Aorta (tissue), 5 donors: ENCODE results near the gene PRDM8. TPM values are rescaled to one million over a fixed set of nuclear protein-coding genes. Genes with fewer than 3 reads are reported as not detected.
A peak's percentile ranks its signal among the peaks of the same experiment; 100 is the strongest.

Experiments used
- ATAC-seq: fragments of 200-7000 bp; cut with Tn5 transposase; one replicate; pipeline ENCODE4 v1.9.1; 2022; ENCODE audit warnings: moderate library complexity; ENCODE audit not compliant: low FRiP score
- DNase-seq, 2 donors: peaks; one replicate each; pipeline ENCODE4 v3.0.0-alpha.2; 2020
- H3K27ac ChIP-seq, 2 donors: one replicate each; pipeline ENCODE4 v1.5.1; 2013; ENCODE audit warnings: low read length in 2 of 2, mild to moderate bottlenecking in 2 of 2, moderate library complexity in 2 of 2, control low read depth in 1 of 2, inconsistent platforms in 1 of 2, low read depth in 1 of 2
- H3K27me3 ChIP-seq, 2 donors: one replicate each; pipeline ENCODE4 v1.6.1; 2013; ENCODE audit warnings: control low read depth in 1 of 2, low read length in 1 of 2, mild to moderate bottlenecking in 1 of 2, moderate library complexity in 1 of 2; ENCODE audit not compliant: insufficient read depth in 2 of 2, control insufficient read depth in 1 of 2
- H3K36me3 ChIP-seq, 2 donors: one replicate each; pipeline ENCODE4 v1.6.1; 2013; ENCODE audit warnings: control low read depth in 1 of 2, low read length in 1 of 2, mild to moderate bottlenecking in 1 of 2; ENCODE audit not compliant: insufficient read depth in 2 of 2, control insufficient read depth in 1 of 2
- H3K4me1 ChIP-seq, 2 donors: one replicate each; pipeline ENCODE4 v1.6.1; 2013; ENCODE audit warnings: low read length in 2 of 2, control low read depth in 1 of 2, mild to moderate bottlenecking in 1 of 2, moderate library complexity in 1 of 2; ENCODE audit not compliant: insufficient read depth in 2 of 2, control insufficient read depth in 1 of 2
- H3K4me3 ChIP-seq, 2 donors: one replicate each; pipeline ENCODE4 v1.5.1; 2013; ENCODE audit warnings: low read length in 2 of 2, control low read depth in 1 of 2, mild to moderate bottlenecking in 1 of 2
- H3K9me3 ChIP-seq: one replicate; pipeline ENCODE4 v1.6.1; 2013; ENCODE audit warnings: mild to moderate bottlenecking, low read length; ENCODE audit not compliant: control insufficient read depth
- WGBS, 2 donors: extraction: QIAGEN DNeasy Blood & Tissue Kit; methylation state at CpG; one replicate each; pipeline ENCODE4 v1.1.7; 2013; 5-methylcytosine and 5-hydroxymethylcytosine counted together
- intact Hi-C, 2 donors: fragments of 100-400 bp; cut with DNase I; formaldehyde crosslinking; loops; one replicate each; pipeline versions ENCODE4 v1.14.2 to v1.15.0; 2022
- polyA plus RNA-seq, 2 donors: library from polyadenylated mRNA; stranded (reverse); fragments of 200-250 nt; gene quantifications; one replicate each; pipeline ENCODE4 v1.2.3, GENCODE V29; 2013
- total RNA-seq, 2 donors: library from RNA; stranded (reverse); fragmentation: NEBNext Ultra II Directional; extraction: Animal tissue kit (Norgen Biotek cat#: 25700); gene quantifications; one replicate each; pipeline ENCODE4 v1.2.1, GENCODE V29; 2021
- donor health status: healthy with polysubstance abuse.
- donor health status: Bipolar disorder and iron deficiency.
- donor health status: DM: no; HTN: no; CAD: no.
- donor health status: DM: no; HTN: no; CAD: no.
- donor health status: DM: yes; HTN: yes; CAD: no.

PRDM8 gene
- total and polyA plus RNA-seq, 4 donors, result 0.31 to 4.8 (median 2.3) TPM

- 1% methylated on average over 39 to 58 of the region's 58 CpGs for WGBS, 2 donors
- ATAC-seq (peak; percentile 88), DNase-seq (peak; percentile 90 to 97)
- H3K4me1 ChIP-seq, result no peaks in the 10 kb centered on the region
- H3K27me3 ChIP-seq, result peaks cover 0 to 1% of the 10 kb centered on the region in 2 donors
- no peaks in the 10 kb centered on the region for H3K36me3 ChIP-seq
- peak overlapping the region; percentile 23 to 42 for H3K4me3 ChIP-seq
- H3K27ac ChIP-seq, result no peak overlapping the region
- no peaks in the 10 kb centered on the region for H3K9me3 ChIP-seq
- intact Hi-C loops, result no loop called here
Observed at GRCh38 chr4:80202190-80202711, 4.9 kb downstream of the PRDM8 start.

- no peaks in the 10 kb centered on the region for H3K9me3 ChIP-seq
- DNase-seq (peak in 1 of 2 donors; percentile 79), ATAC-seq (peak; percentile 37)
- WGBS, 2 donors, result 3% methylated on average over 70 to 88 of the region's 88 CpGs
- H3K36me3 ChIP-seq, result no peaks in the 10 kb centered on the region
- peak overlapping the region; percentile 23 to 42 for H3K4me3 ChIP-seq
- intact Hi-C loops, result no loop called here
- no peak overlapping the region for H3K27ac ChIP-seq
- peaks cover 0 to 1% of the 10 kb centered on the region in 2 donors for H3K27me3 ChIP-seq
- no peaks in the 10 kb centered on the region for H3K4me1 ChIP-seq
Observed at GRCh38 chr4:80202741-80203553, 5.6 kb downstream of the PRDM8 start.

DNA sequence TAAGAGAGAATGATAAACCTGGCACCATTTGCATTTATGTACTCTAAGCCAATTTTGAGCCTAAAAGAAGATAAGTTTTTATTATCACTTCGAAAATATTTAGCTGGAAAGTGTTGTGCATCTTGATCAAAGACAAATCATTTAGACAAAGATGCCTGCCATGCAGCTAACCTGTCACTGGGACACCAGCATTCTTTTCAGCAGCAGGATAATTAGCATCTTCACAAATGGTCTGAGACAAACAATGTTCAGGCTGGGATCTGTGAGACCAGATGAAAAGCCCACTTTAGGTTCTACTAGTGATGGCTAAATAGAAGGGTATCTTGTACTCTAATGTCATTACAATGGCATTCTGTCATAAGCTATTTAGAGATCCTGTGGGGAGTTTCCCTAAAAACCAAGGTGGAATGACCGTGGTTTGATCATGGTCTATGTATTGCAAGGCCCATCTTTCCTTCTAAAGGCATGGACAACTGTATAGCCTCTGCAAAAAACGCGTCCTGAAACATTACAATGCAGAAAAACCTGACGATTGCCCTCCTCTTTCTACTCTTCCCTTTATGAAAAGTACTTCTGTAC lies 7.2 kb downstream of the PRDM8 start:
- no peak for ATAC-seq
- Histone ChIP-seq H3K27me3 (peaks cover 0 to 1% of the 10 kb centered on the region in 2 donors), H3K4me1 (no peaks in the 10 kb centered on the region), H3K4me3 (no peak overlapping the region), H3K9me3 (no peaks in the 10 kb centered on the region), H3K27ac (no peak overlapping the region), H3K36me3 (no peaks in the 10 kb centered on the region)
- intact Hi-C loops, result no loop called here
- 85 to 87% methylated on average over 5 of the region's 5 CpGs for WGBS, 2 donors
- no peak for DNase-seq

DNA sequence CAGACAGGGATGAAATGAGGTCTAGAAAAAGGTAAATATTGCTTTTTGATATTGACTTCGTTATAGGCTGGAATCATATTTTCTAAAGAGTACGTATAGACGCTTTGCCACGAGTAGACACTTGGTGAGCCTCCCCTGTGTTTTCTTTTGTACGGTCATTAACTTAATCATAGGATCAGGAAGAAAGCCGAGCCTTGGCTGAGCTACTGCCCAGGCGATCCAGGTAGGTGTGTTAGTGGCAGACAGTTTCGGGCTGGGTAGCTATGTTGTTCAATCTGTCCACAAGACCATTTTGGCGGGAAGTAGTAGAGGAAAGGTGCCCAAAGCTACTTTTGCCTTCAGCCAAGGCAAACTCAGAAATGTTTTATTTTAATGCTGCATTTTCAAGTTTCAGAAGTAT lies 8.8 kb downstream of the PRDM8 start:
- Histone ChIP-seq H3K27me3 (no peaks in the 10 kb centered on the region), H3K9me3 (no peaks in the 10 kb centered on the region), H3K27ac (no peak overlapping the region), H3K36me3 (no peaks in the 10 kb centered on the region), H3K4me1 (no peaks in the 10 kb centered on the region), H3K4me3 (no peak overlapping the region)
- no peak for DNase-seq
- intact Hi-C loops, result no loop called here
- ATAC-seq, result no peak
- WGBS, 2 donors, result 93 to 94% methylated on average over 9 of the region's 9 CpGs

- H3K4me1 ChIP-seq, result no peaks in the 10 kb centered on the region
- no peak overlapping the region for H3K4me3 ChIP-seq
- no peaks in the 10 kb centered on the region for H3K9me3 ChIP-seq
- no peaks in the 10 kb centered on the region for H3K36me3 ChIP-seq
- no peak for ATAC-seq
- H3K27ac ChIP-seq, result no peak overlapping the region
- peak in 1 of 2 donors; percentile 76 for DNase-seq
- 47 to 53% methylated on average over 28 to 29 of the region's 29 CpGs for WGBS, 2 donors
- H3K27me3 ChIP-seq, result no peaks in the 10 kb centered on the region
- intact Hi-C loops, result no loop called here
Observed at GRCh38 chr4:80206521-80207171, 9.3 kb downstream of the PRDM8 start.

DNA sequence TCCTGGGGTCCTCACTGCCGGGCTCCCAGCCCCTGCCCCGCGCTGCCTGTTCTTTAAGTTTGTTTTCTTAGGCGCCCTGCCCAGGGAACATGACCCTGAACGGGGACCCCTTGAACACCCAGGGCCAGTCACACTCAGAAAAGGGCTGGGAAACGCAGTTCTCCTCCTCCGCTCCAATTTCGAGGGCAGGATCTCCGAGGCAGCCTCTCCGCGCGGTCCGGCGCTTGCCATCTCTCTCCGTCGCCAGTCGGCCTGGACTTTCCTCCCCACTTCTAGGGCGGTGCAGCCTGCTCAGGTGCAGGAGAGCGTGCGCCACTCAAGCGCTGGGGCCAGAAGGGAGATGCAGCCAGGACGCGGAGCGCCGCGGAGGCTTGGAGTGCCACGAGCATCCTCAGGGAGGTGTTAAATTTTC lies 9.9 kb downstream of the PRDM8 start:
- intact Hi-C loops, result no loop called here
- DNase-seq, result peak in 1 of 2 donors; percentile 71
- Histone ChIP-seq H3K27ac (no peak overlapping the region), H3K4me3 (no peak overlapping the region), H3K36me3 (no peaks in the 10 kb centered on the region), H3K4me1 (no peaks in the 10 kb centered on the region), H3K9me3 (no peaks in the 10 kb centered on the region), H3K27me3 (no peaks in the 10 kb centered on the region)
- WGBS, 2 donors, result 5 to 11% methylated on average over 25 to 27 of the region's 27 CpGs
- no peak for ATAC-seq

GRCh38 chr4:80207664-80208063 lies 10.4 kb downstream of the PRDM8 start:
- WGBS, 2 donors, result 56 to 61% methylated on average over 9 to 10 of the region's 10 CpGs
- Histone ChIP-seq H3K36me3 (no peaks in the 10 kb centered on the region), H3K4me3 (no peak overlapping the region), H3K9me3 (no peaks in the 10 kb centered on the region), H3K4me1 (no peaks in the 10 kb centered on the region), H3K27ac (no peak overlapping the region), H3K27me3 (no peaks in the 10 kb centered on the region)
- intact Hi-C loops, result no loop called here
- DNase-seq, result no peak
- ATAC-seq, result no peak

- 80 to 85% methylated on average over 4 of the region's 4 CpGs for WGBS, 2 donors
- Histone ChIP-seq H3K36me3 (no peaks in the 10 kb centered on the region), H3K27ac (no peak overlapping the region), H3K4me1 (no peaks in the 10 kb centered on the region), H3K4me3 (no peak overlapping the region), H3K9me3 (no peaks in the 10 kb centered on the region), H3K27me3 (no peaks in the 10 kb centered on the region)
- DNase-seq (no peak), ATAC-seq (no peak)
- intact Hi-C loops, result no loop called here
Observed at GRCh38 chr4:80208610-80209339, 11.5 kb downstream of the PRDM8 start.
